Mesodermal cell (in vitro differentiated cells): ENCODE results near the gene CES5A.
"Not testable (repeated sequence)": the region's sequence is repeated elsewhere in the genome, so short reads cannot be mapped to it uniquely, and the experiment has no call there.

Experiments used
- H3K27ac ChIP-seq: 2 replicates; pipeline ENCODE4 v1.7.0; 2013; ENCODE audit warnings: mild to moderate bottlenecking, low read depth, low read length, moderate library complexity; ENCODE audit not compliant: severe bottlenecking
- H3K36me3 ChIP-seq: 2 replicates; pipeline ENCODE4 v1.7.1; 2013; ENCODE audit warnings: mild to moderate bottlenecking, low read length, moderate library complexity; ENCODE audit not compliant: control insufficient read depth, insufficient read depth
- H3K4me1 ChIP-seq: one replicate; pipeline ENCODE4 v1.7.1; 2013; ENCODE audit warnings: mild to moderate bottlenecking, low read length; ENCODE audit not compliant: insufficient read depth, control insufficient read depth, poor library complexity, severe bottlenecking
- H3K4me3 ChIP-seq: 2 replicates; pipeline ENCODE4 v1.7.0; 2013; ENCODE audit warnings: low read length, control low read depth, mild to moderate bottlenecking; ENCODE audit not compliant: insufficient read depth, poor library complexity, severe bottlenecking; ENCODE audit errors: extremely low read depth
- H3K9me3 ChIP-seq: 2 replicates; pipeline ENCODE4 v1.7.1; 2013; ENCODE audit warnings: mild to moderate bottlenecking, low read length, moderate library complexity; ENCODE audit not compliant: control insufficient read depth
- WGBS, 2 experiments: methylation state at CpG; one replicate each; pipeline ENCODE4 v1.1.5; 2013; ENCODE audit warnings: missing lambda C conversion rate in 2 of 2; ENCODE audit not compliant: insufficient coverage in 2 of 2; 5-methylcytosine and 5-hydroxymethylcytosine counted together

CES5A gene

DNA sequence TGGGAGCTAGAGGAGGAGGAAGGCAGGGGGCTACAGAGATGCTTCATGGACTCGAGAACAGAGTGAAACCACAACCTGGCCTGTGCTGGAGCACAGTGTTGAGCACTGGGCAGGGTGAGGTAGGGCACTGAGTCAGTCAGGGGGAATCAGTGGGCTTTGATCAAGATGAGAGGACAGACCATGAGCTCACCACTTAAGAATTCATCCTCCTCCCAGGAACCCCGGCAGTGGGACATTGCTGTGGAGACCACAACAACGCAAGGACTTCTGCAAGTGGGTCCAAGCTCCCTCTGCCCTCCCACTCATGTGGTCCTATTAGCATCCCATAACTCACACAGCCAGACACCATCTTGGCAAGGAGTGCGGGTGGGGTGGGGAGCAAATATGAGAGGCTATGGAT, 1.7 kb upstream of the CES5A start:
- Histone ChIP-seq H3K4me3 (no peak overlapping the region), H3K36me3 (no peaks in the 10 kb centered on the region), H3K9me3 (no peaks in the 10 kb centered on the region), H3K4me1 (no peaks in the 10 kb centered on the region), H3K27ac (no peak overlapping the region)
- WGBS, 2 experiments = 56% methylated on average over 1 of the region's 4 CpGs

DNA sequence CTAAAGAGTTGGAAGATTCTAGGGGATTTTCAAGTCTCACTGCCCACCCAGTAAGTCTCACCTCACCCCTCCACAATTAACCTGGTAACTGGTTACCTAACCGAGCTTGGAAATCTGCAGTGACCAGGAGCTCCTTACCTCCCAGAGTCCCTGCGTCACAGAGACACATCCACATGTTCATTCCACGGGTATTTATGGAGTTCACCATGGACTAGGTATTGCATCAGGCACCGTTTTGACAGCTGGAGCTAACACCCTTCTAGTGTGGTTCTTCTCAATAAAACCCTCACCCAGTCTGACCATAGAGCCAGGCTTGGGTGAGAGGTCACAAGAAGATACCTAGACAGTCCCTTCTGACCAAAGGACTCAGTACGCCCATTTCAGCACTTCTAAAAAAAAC, 2.1 kb downstream of the CES5A start:
- Histone ChIP-seq H3K9me3 (no peaks in the 10 kb centered on the region), H3K4me3 (no peak overlapping the region), H3K4me1 (no peaks in the 10 kb centered on the region), H3K27ac (no peak overlapping the region), H3K36me3 (no peaks in the 10 kb centered on the region)
- WGBS, 2 experiments = 89 to 92% methylated on average over 2 to 4 of the region's 5 CpGs

DNA sequence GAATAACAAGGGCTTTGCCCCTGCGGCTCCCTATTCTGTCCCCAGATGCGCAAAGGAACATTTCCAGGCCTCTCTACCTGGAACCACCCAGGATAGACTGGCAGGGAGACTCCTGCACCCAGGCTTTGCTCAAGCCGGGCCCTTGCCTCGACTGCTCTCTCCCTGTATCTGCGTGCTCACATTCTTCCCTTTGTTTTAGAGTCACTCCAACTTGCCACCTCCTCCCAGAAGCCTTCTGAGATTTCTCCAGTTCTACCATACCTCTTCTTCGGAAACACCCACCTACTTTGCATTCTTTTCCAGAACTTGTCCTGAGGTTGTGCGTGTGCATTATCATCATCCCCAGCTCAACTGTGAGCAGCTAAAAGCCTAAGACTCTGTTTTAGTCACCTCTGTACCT, 3.0 kb downstream of the CES5A start:
- WGBS, 2 experiments = 78 to 81% methylated on average over 6 of the region's 7 CpGs
- no peaks in the 10 kb centered on the region for H3K4me1 ChIP-seq
- no peak overlapping the region for H3K27ac ChIP-seq
- H3K9me3 ChIP-seq = no peaks in the 10 kb centered on the region
- no peak overlapping the region for H3K4me3 ChIP-seq
- no peaks in the 10 kb centered on the region for H3K36me3 ChIP-seq

DNA sequence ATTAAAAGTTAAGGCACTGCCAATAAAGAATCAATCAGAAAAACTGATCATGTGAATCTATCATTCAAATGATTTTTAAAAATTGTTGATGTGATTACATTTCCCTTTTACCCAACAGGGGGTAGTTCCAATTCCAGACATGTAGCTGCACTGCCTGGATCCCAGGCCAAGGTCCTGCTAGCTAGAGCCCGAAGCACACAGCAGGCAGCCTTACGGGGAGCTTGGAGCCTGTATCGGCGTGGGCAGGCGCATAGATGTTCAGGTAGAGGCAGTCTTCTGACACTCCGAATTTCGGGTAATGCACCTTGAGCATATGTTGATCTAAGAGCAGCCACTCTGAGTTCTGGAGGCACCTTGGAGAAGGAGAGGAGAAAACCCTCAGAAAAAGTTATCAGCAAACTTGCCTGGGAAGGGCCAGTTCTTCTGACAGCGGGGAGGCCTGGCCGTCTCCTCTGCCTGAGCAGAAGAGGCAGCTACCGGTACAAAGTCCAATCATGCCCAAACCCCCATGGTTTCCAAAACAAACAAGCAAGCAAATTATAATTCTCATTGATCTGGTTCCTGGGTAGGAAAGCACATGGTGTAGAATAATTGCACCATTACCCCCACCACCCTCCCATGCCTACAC, 3.6 kb downstream of the CES5A start:
- Histone ChIP-seq H3K27ac (no peak overlapping the region), H3K36me3 (no peaks in the 10 kb centered on the region), H3K9me3 (no peaks in the 10 kb centered on the region), H3K4me3 (no peak overlapping the region), H3K4me1 (no peaks in the 10 kb centered on the region)
- WGBS, 2 experiments = 89 to 90% methylated on average over 4 to 7 of the region's 10 CpGs

DNA sequence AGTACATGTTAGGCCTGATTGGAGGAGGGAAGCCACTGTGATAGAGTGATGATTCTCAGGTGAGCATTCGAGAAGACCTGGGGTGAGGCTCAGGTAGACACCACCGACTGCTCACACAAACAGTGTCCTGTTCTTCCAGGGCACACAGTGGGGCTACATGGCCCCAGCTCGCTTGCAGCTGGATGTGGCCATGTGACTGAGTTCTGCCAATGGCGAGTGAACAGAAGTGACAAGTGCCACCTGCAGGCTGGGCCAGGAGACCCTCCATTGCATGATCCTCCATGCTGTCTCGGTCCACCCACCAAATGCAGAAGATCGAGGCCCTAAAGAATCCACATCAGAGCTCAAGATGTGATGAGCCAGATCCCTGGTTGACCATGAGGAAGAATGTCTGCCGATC, 6.2 kb downstream of the CES5A start:
- H3K9me3 ChIP-seq = no peaks in the 10 kb centered on the region
- no peak overlapping the region for H3K4me3 ChIP-seq
- 87% methylated on average over 7 of the region's 7 CpGs for WGBS, 2 experiments
- no peaks in the 10 kb centered on the region for H3K4me1 ChIP-seq
- no peak overlapping the region for H3K27ac ChIP-seq
- no peaks in the 10 kb centered on the region for H3K36me3 ChIP-seq

DNA sequence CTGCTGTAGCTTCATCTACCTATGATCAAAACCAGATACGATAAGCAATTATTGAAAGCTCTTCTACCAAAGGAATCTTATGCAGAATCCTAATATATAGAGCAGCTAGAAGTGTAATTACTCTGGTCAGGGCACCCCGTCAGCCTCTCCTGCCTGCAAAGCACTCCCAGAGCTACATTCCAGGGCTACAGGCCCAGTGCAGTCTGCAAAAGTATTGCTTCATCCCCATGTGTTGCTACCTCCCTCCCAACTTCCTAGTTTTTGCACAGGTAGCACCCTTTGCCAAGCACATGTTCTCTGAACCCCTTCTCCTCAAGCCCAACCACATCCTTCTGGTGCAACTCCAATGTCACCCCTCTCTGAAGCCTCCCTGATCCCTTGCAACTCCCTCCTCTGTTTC, 7.0 kb downstream of the CES5A start:
- Histone ChIP-seq H3K4me3 (no peak overlapping the region), H3K4me1 (no peaks in the 10 kb centered on the region), H3K9me3 (no peaks in the 10 kb centered on the region), H3K27ac (no peak overlapping the region), H3K36me3 (no peaks in the 10 kb centered on the region)
- 78 to 92% methylated on average over 1 of the region's 2 CpGs for WGBS, 2 experiments

DNA sequence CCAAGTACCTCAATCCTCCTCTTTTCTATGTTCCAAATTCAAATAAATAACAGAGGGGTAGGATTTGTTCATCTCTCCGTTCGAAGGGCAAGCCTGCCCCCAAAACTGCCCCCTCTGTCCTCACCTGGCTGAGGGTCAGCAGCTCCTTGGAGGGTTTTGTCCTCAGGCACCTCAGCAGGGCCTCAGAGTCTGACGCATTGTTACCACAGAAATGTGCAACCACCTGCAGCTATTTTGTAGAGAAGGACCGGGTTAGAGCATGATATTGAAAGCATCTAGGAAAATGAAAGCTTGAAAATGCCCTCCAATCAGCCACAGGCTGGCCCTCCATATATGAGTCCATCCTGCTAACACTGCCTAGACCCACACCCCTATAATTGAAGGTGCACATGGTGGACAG, 13.9 kb downstream of the CES5A start:
- 86% methylated on average over 4 of the region's 4 CpGs; no CpG with 5 or more reads in 1 of the 2 experiments for WGBS, 2 experiments
- Histone ChIP-seq H3K4me3 (no peak overlapping the region), H3K36me3 (no peaks in the 10 kb centered on the region)

DNA sequence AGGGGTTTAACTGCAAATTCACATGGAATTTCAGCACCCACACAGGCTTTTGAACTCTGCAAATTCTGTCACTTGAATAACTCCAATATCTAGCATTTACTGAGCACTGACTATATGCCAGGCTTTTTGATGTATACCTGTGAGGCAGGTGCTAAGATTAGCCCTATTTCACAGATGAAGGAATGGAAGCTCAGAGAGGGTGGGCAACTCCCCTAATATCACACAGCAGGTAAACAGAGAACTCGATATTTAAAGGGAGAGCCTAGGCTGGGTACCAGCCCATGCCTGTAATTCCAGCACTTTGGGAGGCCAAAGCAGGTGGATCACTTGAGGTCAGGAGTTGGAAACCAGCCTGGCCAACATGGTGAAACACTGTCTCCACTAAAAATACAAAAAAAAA, 17.5 kb downstream of the CES5A start:
- not testable (repeated sequence) for H3K9me3 ChIP-seq, H3K4me3 ChIP-seq, H3K4me1 ChIP-seq, H3K36me3 ChIP-seq, H3K27ac ChIP-seq
- WGBS, 2 experiments = 40% methylated on average over 1 of the region's 1 CpG; no CpG with 5 or more reads in 1 of the 2 experiments

More for the DNA sequence above, 13.9 kb downstream of the CES5A start:
- Histone ChIP-seq H3K4me1 (no peaks in the 10 kb centered on the region), H3K27ac (no peak overlapping the region), H3K9me3 (no peaks in the 10 kb centered on the region)

DNA sequence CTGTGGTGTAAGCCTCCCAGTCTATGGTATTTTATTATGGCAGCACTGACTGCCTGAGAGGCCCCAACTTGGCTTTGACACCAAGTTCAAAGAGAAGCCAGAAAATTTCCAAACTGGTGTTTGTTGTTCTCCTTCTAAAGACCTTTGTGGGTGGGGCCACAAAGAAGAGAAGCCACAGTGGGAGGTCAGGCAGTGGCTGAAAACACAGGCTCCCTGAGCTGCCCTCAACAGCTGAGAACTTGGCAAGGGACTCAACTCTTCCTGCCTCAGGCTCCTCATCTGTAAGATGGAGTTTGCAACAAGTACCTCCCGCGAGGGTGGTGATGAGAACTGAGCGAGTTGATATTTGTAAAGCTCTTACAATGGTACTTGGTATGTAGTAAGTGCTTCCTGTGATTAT, 18.2 kb downstream of the CES5A start:
- Histone ChIP-seq H3K36me3 (no peaks in the 10 kb centered on the region), H3K4me3 (no peak overlapping the region), H3K27ac (no peak overlapping the region), H3K9me3 (no peaks in the 10 kb centered on the region), H3K4me1 (no peaks in the 10 kb centered on the region)
- 80 to 92% methylated on average over 1 to 3 of the region's 3 CpGs for WGBS, 2 experiments

DNA sequence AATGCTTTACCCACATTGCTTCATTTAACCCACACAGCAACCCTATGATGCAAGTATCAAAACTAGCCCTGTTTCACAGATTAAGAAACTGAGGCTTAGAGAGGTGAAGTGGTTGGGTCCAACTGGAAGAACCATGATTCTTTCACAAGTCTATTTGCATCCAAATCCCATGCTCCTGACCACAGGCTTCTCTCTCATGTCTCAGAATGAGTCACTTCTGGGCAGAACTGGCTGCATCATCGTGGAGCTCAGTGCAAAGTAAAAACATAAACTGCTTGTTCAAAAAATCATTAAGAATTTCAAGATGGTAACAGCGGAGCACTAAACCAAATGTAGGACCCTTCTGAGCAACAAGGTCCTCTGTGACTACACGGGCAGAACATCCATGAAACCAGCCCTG, 22.1 kb downstream of the CES5A start:
- Histone ChIP-seq H3K27ac (no peak overlapping the region), H3K9me3 (no peaks in the 10 kb centered on the region), H3K36me3 (no peaks in the 10 kb centered on the region), H3K4me3 (no peak overlapping the region), H3K4me1 (no peaks in the 10 kb centered on the region)
- WGBS, 2 experiments = 74 to 89% methylated on average over 2 to 3 of the region's 3 CpGs

DNA sequence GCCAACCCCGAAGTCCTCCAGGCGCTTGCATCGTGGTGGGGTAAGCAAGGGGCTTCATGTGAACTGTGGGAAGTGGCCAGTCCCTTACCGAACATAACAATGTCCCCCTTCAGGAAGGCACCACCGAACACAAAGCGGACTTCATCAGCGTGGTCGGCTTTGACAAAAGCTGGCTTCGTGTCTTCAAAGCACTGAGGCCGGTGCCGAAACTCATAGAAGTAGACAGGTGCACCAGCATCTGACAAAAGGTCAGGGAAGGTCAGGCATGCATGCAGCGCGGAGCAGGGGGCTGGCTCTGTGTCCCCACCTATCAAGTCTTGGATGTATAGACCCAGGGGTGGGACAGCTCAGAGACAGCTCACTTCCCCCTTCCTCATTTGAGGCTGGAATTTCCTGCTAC, 25.6 kb downstream of the CES5A start:
- Histone ChIP-seq H3K4me3 (no peak overlapping the region), H3K36me3 (no peaks in the 10 kb centered on the region), H3K27ac (no peak overlapping the region), H3K4me1 (no peaks in the 10 kb centered on the region), H3K9me3 (no peaks in the 10 kb centered on the region)
- 88 to 92% methylated on average over 10 to 13 of the region's 13 CpGs for WGBS, 2 experiments
